Adrenal gland (tissue), 5 donors: Measurements from ENCODE around the gene CFAP92.

ENCODE experiments used
- POLR2A ChIP-seq, 2 donors: fragments of 450-650 bp; IDR thresholded peaks; one replicate each; pipeline ENCODE4 v1.6.1; 2017; ENCODE audit warnings: antibody characterized with exemption in 2 of 2, mild to moderate bottlenecking in 2 of 2, moderate library complexity in 1 of 2
- TF ChIP-seq, protein P1 (sequence below), 6 experiments: fragments of 450-650 bp in 4 of 6; fragments of 200-600 bp in 2 of 6; sonication (generic) in 1 of 6; IDR thresholded peaks; 1 replicate in 5 of 6; 2 replicates in 1 of 6; pipeline versions ENCODE4 v1.5.1 to v1.8.0; 2016 to 2021; ENCODE audit warnings: antibody characterized with exemption in 6 of 6, mild to moderate bottlenecking in 2 of 6, moderate library complexity in 1 of 6
- donor health status: DM: no; HTN: no; CAD: no.

DNA sequence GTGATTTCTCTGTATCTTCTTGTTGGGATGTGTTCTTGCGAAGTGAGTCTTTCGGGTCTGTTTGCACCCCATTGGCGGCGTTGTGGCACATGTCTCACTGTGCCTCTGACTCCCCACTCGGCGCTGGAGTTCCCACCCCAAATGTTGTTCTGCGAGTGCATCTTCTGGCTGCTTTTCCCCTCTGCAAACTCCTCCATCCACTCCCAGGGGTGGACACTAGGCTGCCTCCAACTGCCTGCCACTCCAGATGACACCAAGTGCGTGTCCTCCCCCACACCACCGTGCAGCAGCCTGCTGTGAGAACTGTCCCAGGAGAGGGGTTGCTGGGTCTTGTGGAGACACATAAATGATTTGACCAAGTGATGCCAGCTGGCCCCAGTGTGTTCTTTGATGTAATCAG is 24.9 kb upstream of the CFAP92 start:
- TF ChIP-seq, protein P1, sequence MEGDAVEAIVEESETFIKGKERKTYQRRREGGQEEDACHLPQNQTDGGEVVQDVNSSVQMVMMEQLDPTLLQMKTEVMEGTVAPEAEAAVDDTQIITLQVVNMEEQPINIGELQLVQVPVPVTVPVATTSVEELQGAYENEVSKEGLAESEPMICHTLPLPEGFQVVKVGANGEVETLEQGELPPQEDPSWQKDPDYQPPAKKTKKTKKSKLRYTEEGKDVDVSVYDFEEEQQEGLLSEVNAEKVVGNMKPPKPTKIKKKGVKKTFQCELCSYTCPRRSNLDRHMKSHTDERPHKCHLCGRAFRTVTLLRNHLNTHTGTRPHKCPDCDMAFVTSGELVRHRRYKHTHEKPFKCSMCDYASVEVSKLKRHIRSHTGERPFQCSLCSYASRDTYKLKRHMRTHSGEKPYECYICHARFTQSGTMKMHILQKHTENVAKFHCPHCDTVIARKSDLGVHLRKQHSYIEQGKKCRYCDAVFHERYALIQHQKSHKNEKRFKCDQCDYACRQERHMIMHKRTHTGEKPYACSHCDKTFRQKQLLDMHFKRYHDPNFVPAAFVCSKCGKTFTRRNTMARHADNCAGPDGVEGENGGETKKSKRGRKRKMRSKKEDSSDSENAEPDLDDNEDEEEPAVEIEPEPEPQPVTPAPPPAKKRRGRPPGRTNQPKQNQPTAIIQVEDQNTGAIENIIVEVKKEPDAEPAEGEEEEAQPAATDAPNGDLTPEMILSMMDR (IDR thresholded peaks at IDR 0.05): no peak
- no peak for TF ChIP-seq POLR2A (IDR thresholded peaks at IDR 0.05)
